Brain microvascular endothelial cell (primary cell): ENCODE measurements around the gene HOXA2.

Experiments
- DNase-seq: peaks from one replicate; pipeline ENCODE4 v3.0.0-alpha.2; 2020
- H3K27ac ChIP-seq: fragments of 250-450 bp; sonication (Bioruptor Pico); 2 replicates; pipeline ENCODE4 v1.5.1; 2020; ENCODE audit warnings: mild to moderate bottlenecking, moderate library complexity
- H3K27me3 ChIP-seq: fragments of 250-450 bp; sonication (Bioruptor Pico); replicated peaks from 2 replicates; pipeline ENCODE4 v1.5.1; 2020; ENCODE audit warnings: mild to moderate bottlenecking
- H3K36me3 ChIP-seq: fragments of 250-450 bp; sonication (Bioruptor Pico); replicated peaks from 2 replicates; pipeline ENCODE4 v1.5.1; 2020; ENCODE audit warnings: mild to moderate bottlenecking
- H3K4me3 ChIP-seq: 2 replicates; pipeline ENCODE4 v1.5.1; 2011; ENCODE audit warnings: low read depth, mild to moderate bottlenecking, control low read depth, low read length, moderate library complexity
- in situ Hi-C: cut with HindIII; loops from 2 replicates; pipeline ENCODE4 v1.10.0; 2017; ENCODE audit warnings: low sequenced_read_pairs, low pct_ligation_motif_present
- TF ChIP-seq, protein P1 (sequence below): IDR thresholded peaks from 2 replicates; pipeline ENCODE4 v1.5.1; 2011; ENCODE audit warnings: low read depth, mild to moderate bottlenecking, moderate library complexity, low read length, control low read depth, inconsistent platforms; ENCODE audit errors: missing control alignments

The HOXA2 gene

GRCh38 chr7:27145165-27145913 is 42.9 kb upstream of the HOXA2 start:
- in situ Hi-C loops = no loop called here
- peaks cover 94% of the 10 kb centered on the region for H3K27me3 ChIP-seq
- H3K4me3 ChIP-seq = no peak overlapping the region
- DNase-seq = no peak
- TF ChIP-seq, protein P1, sequence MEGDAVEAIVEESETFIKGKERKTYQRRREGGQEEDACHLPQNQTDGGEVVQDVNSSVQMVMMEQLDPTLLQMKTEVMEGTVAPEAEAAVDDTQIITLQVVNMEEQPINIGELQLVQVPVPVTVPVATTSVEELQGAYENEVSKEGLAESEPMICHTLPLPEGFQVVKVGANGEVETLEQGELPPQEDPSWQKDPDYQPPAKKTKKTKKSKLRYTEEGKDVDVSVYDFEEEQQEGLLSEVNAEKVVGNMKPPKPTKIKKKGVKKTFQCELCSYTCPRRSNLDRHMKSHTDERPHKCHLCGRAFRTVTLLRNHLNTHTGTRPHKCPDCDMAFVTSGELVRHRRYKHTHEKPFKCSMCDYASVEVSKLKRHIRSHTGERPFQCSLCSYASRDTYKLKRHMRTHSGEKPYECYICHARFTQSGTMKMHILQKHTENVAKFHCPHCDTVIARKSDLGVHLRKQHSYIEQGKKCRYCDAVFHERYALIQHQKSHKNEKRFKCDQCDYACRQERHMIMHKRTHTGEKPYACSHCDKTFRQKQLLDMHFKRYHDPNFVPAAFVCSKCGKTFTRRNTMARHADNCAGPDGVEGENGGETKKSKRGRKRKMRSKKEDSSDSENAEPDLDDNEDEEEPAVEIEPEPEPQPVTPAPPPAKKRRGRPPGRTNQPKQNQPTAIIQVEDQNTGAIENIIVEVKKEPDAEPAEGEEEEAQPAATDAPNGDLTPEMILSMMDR = no peak
- no peaks in the 10 kb centered on the region for H3K36me3 ChIP-seq
- H3K27ac ChIP-seq = no peak overlapping the region

DNA sequence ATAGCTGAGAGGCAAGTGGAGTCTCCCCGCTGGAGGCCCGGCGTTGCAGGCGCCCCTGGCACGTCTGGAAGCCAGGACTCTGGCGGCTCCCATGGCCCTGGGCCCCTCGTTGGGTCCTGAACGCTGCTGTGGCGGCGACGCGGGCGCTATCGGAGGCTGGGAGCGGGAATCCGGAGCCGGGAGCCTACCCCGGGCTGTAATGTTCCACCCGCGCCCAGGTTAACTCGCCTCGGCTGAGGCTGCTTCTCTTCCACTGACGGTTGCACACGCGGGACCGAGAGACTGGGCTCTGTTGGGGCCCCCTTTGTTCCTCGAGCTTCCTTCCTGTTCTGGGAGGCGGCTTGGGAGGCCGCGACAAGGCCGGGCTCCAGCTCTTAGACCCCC is 42.3 kb upstream of the HOXA2 start:
- DNase-seq = no peak
- peaks cover 96% of the 10 kb centered on the region for H3K27me3 ChIP-seq
- H3K4me3 ChIP-seq = no peak overlapping the region
- no peak overlapping the region for H3K27ac ChIP-seq
- H3K36me3 ChIP-seq = no peaks in the 10 kb centered on the region
- in situ Hi-C loops = no loop called here
- TF ChIP-seq, protein P1 = no peak

GRCh38 chr7:27143950-27144780 is 41.7 kb upstream of the HOXA2 start:
- in situ Hi-C loops = no loop called here
- no peak for DNase-seq
- TF ChIP-seq, protein P1 = no peak
- Histone ChIP-seq H3K27ac (no peak overlapping the region), H3K36me3 (no peaks in the 10 kb centered on the region), H3K27me3 (peaks cover 96% of the 10 kb centered on the region), H3K4me3 (no peak overlapping the region)

- peak within 1 kb of the TSS; percentile 40 for H3K4me3 ChIP-seq
- in situ Hi-C loops = no loop called here
- TF ChIP-seq, protein P1 = peak; percentile 47
- no peak for DNase-seq
- no peaks in the 10 kb centered on the region for H3K36me3 ChIP-seq
- peaks cover 96% of the 10 kb centered on the region for H3K27me3 ChIP-seq
- H3K27ac ChIP-seq = no peak within 1 kb of the TSS
Observed at GRCh38 chr7:27143023-27143949, 40.8 kb upstream of the HOXA2 start, which contains the start of gene HOXA5. Gene HOXA5, minus strand, starts transcription at chr7:27143681. Its CDS starts 74 bp downstream, at chr7:27143607.

DNA sequence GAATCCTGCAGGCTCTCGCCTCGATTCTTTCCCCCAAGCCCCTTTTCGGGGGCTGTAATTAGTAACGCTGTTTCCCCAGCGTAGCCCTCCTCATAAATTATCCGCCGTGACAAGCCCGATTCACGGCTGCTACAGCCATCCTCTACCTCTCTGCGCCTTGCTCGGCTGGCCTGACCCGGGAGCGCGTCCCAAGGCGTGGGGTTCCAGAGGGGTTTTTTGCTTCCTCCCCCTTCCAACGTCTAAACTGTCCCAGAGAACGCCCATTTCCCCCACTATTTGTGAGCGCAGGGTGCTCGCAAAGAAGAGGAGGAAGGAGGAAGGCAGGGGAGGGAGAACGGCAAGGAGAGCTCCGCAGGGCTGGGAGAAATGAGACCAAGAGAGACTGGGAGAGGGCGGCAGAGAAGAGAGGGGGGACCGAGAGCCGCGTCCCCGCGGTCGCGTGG is 40.1 kb upstream of the HOXA2 start:
- peaks cover 97% of the 10 kb centered on the region for H3K27me3 ChIP-seq
- TF ChIP-seq, protein P1 = no peak
- in situ Hi-C loops = no loop called here
- no peaks in the 10 kb centered on the region for H3K36me3 ChIP-seq
- peak overlapping the region; percentile 40 for H3K4me3 ChIP-seq
- H3K27ac ChIP-seq = no peak overlapping the region
- DNase-seq = no peak
